GM12878 (cell line): Measurements from ENCODE around the gene FOXO3. TPM values are rescaled to one million over a fixed set of nuclear protein-coding genes. Genes with fewer than 3 reads are reported as not detected.

ENCODE experiments used
- ATAC-seq: fragments of 200-7000 bp; cut with Tn5 transposase; 3 replicates; pipeline ENCODE4 v1.9.1; 2020; ENCODE audit warnings: mild to moderate bottlenecking, moderate library complexity
- BruUV-seq: library from RNA; stranded (reverse); fragments of 400-500 nt; replicated peaks from 2 replicates; lab custom pipeline; 2021; lab: Mats Ljungman, UMichigan
- CTCF ChIA-PET: fragments of 300-600 bp; sonication (Branson Sonifier 250); formaldehyde crosslinking; extraction: SDS; loops from one replicate; lab custom pipeline; 2021; ENCODE audit warnings: inconsistent platforms; lab: Yijun Ruan, JAX
- POLR2A ChIA-PET: fragments of 350-600 bp; formaldehyde crosslinking; extraction: SDS; loops from one replicate; lab custom pipeline; 2021; ENCODE audit warnings: inconsistent platforms; lab: Charles Lee
- RAD21 ChIA-PET: fragments of 300-600 bp; sonication (Branson Sonifier 250); formaldehyde crosslinking; loops from one replicate; lab custom pipeline; 2023; ENCODE audit warnings: antibody characterized with exemption; ENCODE audit not compliant: unreplicated experiment; lab: Charles Lee
- SMC1A ChIA-PET: fragments of 300-600 bp; sonication (Branson Sonifier 250); formaldehyde crosslinking; loops from one replicate; lab custom pipeline; 2023; ENCODE audit not compliant: unreplicated experiment, uncharacterized antibody; lab: Charles Lee
- DNase-seq: peaks from one replicate; pipeline ENCODE4 v3.0.0-alpha.2; 2011; ENCODE audit warnings: low read depth, low spot score
- FAIRE-seq: peaks from 3 replicates; lab custom pipeline; 2011; peaks lifted over from hg19 to GRCh38; lab: Jason Lieb, UNC
- H2AFZ ChIP-seq: 2 replicates; pipeline ENCODE4 v1.6.0; 2011; ENCODE audit warnings: low read depth, low read length, control low read depth; ENCODE audit not compliant: control insufficient read depth
- H3K27ac ChIP-seq: 2 replicates; pipeline ENCODE4 v1.5.1; 2011; ENCODE audit warnings: control low read depth; ENCODE audit not compliant: control insufficient read depth, insufficient read depth
- H3K27me3 ChIP-seq, 2 experiments: replicated peaks in 1 of 2; 2 replicates each; pipeline versions ENCODE4 v1.6.0 to v1.6.1; 2011; ENCODE audit warnings: low read length in 1 of 2; ENCODE audit not compliant: control insufficient read depth in 2 of 2, insufficient read depth in 2 of 2
- H3K36me3 ChIP-seq, 2 experiments: 2 replicates each; pipeline ENCODE4 v1.5.1; 2011; ENCODE audit warnings: low read length in 1 of 2; ENCODE audit not compliant: control insufficient read depth in 2 of 2, insufficient read depth in 2 of 2
- H3K4me1 ChIP-seq: 2 replicates; pipeline ENCODE4 v1.6.1; 2011; ENCODE audit warnings: mild to moderate bottlenecking, low read length, moderate library complexity, mixed read lengths; ENCODE audit not compliant: control insufficient read depth, insufficient read depth
- H3K4me2 ChIP-seq: 2 replicates; pipeline ENCODE4 v1.6.0; 2011; ENCODE audit warnings: control low read depth; ENCODE audit not compliant: control insufficient read depth, insufficient read depth
- H3K4me3 ChIP-seq: fragments of 200-600 bp; sonication (generic); 2 replicates; pipeline ENCODE4 v1.5.1; 2016
- H3K79me2 ChIP-seq: 2 replicates; pipeline ENCODE4 v1.6.0; 2011; ENCODE audit warnings: low read length; ENCODE audit not compliant: control insufficient read depth, insufficient read depth
- H3K9ac ChIP-seq: 2 replicates; pipeline ENCODE4 v1.8.0; 2011; ENCODE audit warnings: low read length, control low read depth, mixed read lengths; ENCODE audit not compliant: control insufficient read depth, insufficient read depth
- H3K9me3 ChIP-seq: replicated peaks from 3 replicates; pipeline ENCODE4 v1.5.1; 2011; ENCODE audit warnings: mild to moderate bottlenecking, low read length; ENCODE audit not compliant: control insufficient read depth, insufficient read depth
- H4K20me1 ChIP-seq: 2 replicates; pipeline ENCODE4 v1.6.0; 2011; ENCODE audit not compliant: control insufficient read depth, insufficient read depth
- ASH2L ChIP-seq: fragments of 300-600, 200-600 bp; sonication (generic); IDR thresholded peaks from 2 replicates; pipeline ENCODE4 v1.6.1; 2017; ENCODE audit warnings: low read depth, mild to moderate bottlenecking, borderline replicate concordance
- CREM ChIP-seq: IDR thresholded peaks from 2 replicates; pipeline ENCODE4 v1.6.1; 2014; ENCODE audit warnings: antibody characterized with exemption, low read depth
- EP300 ChIP-seq, 2 experiments: fragments of 150-350 bp in 1 of 2; IDR thresholded peaks; 2 replicates each; pipeline ENCODE4 v1.6.1; 2011 to 2012; ENCODE audit warnings: low read depth in 2 of 2, low read length in 2 of 2, borderline replicate concordance in 1 of 2, improper control_type of control experiment in 1 of 2, inconsistent platforms in 1 of 2; ENCODE audit not compliant: control insufficient read depth in 1 of 2
- FOS ChIP-seq: IDR thresholded peaks from 3 replicates; pipeline ENCODE4 v1.6.1; 2011; ENCODE audit warnings: borderline replicate concordance; ENCODE audit not compliant: insufficient read length; ENCODE audit errors: extremely low read depth
- IKZF2 ChIP-seq, 2 experiments: fragments of 450-650 bp; IDR thresholded peaks; 2 replicates each; pipeline ENCODE4 v1.6.1; 2017; ENCODE audit warnings: mild to moderate bottlenecking in 2 of 2, moderate library complexity in 2 of 2
- NR2F1 ChIP-seq: fragments of 450-650 bp; conservative IDR thresholded peaks from 2 replicates; pipeline ENCODE4 v1.6.1; 2017; ENCODE audit warnings: mild to moderate bottlenecking
- POLR2A ChIP-seq: IDR thresholded peaks from 2 replicates; pipeline ENCODE4 v1.6.1; 2011; ENCODE audit warnings: low read depth, mild to moderate bottlenecking, low read length
- POLR2AphosphoS2 ChIP-seq: IDR thresholded peaks from 2 replicates; pipeline ENCODE4 v1.6.1; 2011; ENCODE audit warnings: low read depth, mild to moderate bottlenecking, low read length, improper control_type of control experiment, moderate library complexity
- POLR2AphosphoS5 ChIP-seq: IDR thresholded peaks from 2 replicates; pipeline ENCODE4 v1.6.1; 2011; ENCODE audit warnings: mild to moderate bottlenecking, low read length, inconsistent platforms
- RBBP5 ChIP-seq: fragments of 200-600 bp; sonication (generic); conservative IDR thresholded peaks from 2 replicates; pipeline ENCODE4 v1.6.1; 2016
- SIN3A ChIP-seq: IDR thresholded peaks from 2 replicates; pipeline ENCODE4 v1.6.1; 2012; ENCODE audit warnings: low read depth, low read length, improper control_type of control experiment
- SP1 ChIP-seq: IDR thresholded peaks from one replicate; pipeline ENCODE4 v1.6.1; 2011; ENCODE audit warnings: low read depth, low read length
- SPI1 ChIP-seq: IDR thresholded peaks from 2 replicates; pipeline ENCODE4 v1.6.1; 2011; ENCODE audit warnings: low read depth, mild to moderate bottlenecking, low read length, moderate library complexity, borderline replicate concordance; ENCODE audit not compliant: insufficient read depth
- TCF7 ChIP-seq: IDR thresholded peaks from 2 replicates; pipeline ENCODE4 v1.6.1; 2014; ENCODE audit warnings: antibody characterized with exemption, borderline replicate concordance
- USF1 ChIP-seq: IDR thresholded peaks from 2 replicates; pipeline ENCODE4 v1.6.1; 2011; ENCODE audit warnings: borderline replicate concordance, low read depth, mild to moderate bottlenecking, moderate library complexity, mixed read lengths, low read length; ENCODE audit not compliant: insufficient read depth; ENCODE audit errors: extremely low read length
- ZNF24 ChIP-seq: fragments of 450-650 bp; IDR thresholded peaks from 2 replicates; pipeline ENCODE4 v1.6.1; 2017; ENCODE audit warnings: antibody characterized with exemption, mild to moderate bottlenecking
- WGBS: methylation state at CpG from one replicate; pipeline ENCODE4 v1.1.6; 2016; ENCODE audit warnings: low lambda C conversion rate; ENCODE audit not compliant: insufficient replicate concordance, insufficient coverage; ENCODE audit errors: missing lambda C conversion rate; 5-methylcytosine and 5-hydroxymethylcytosine counted together
- in situ Hi-C: fragments of 300-500 bp; cut with MboI; formaldehyde crosslinking; loops from 9 replicates; pipeline ENCODE4 v1.14.3; 2018; ENCODE audit warnings: mixed read lengths
- intact Hi-C: fragments of 100-400 bp; cut with micrococcal nuclease; formaldehyde crosslinking; loops from one replicate; pipeline ENCODE4 v1.14.2; 2022; ENCODE audit not compliant: unreplicated experiment
- polyA plus RNA-seq, 11 experiments: library from polyadenylated mRNA; depleted of rRNA in 4 of 11; unstranded in 6 of 11; stranded (reverse) in 5 of 11; fragments of >200 nt; fragmentation: Nextera tagmentation in 4 of 11; fragmentation: Illumina TruSeq in 1 of 11; extraction: Ambion mirVana in 4 of 11; extraction: Trizol in 1 of 11; gene quantifications; 1 replicate in 1 of 11; 2 replicates in 10 of 11; pipeline versions ENCODE4 v1.2.1 to v1.2.3, GENCODE V29; 2011 to 2016; ENCODE audit warnings: inconsistent platforms in 2 of 11, missing spikeins in 2 of 11, low read depth in 1 of 11
- total RNA-seq, 4 experiments: library from RNA; depleted of rRNA in 3 of 4; stranded (reverse); fragments of >200 nt in 3 of 4; fragmentation: Illumina TruSeq in 1 of 4; extraction: Trizol in 1 of 4; gene quantifications; 2 replicates each; pipeline versions ENCODE4 v1.2.1 to v1.2.3, GENCODE V29; 2013 to 2021
- TF ChIP-seq, protein P1 (sequence below): IDR thresholded peaks from 2 replicates; pipeline ENCODE4 v1.6.1; 2011; ENCODE audit warnings: low read depth, mild to moderate bottlenecking, low read length, moderate library complexity, borderline replicate concordance; ENCODE audit errors: extremely low read depth

The FOXO3 gene
- total and polyA plus RNA-seq, 10 of the 15 experiments (the other 5 are each of a cell fraction or from before 2014, with no cell fraction given): 0.82 to 4.5 (median 1.7) TPM

DNA sequence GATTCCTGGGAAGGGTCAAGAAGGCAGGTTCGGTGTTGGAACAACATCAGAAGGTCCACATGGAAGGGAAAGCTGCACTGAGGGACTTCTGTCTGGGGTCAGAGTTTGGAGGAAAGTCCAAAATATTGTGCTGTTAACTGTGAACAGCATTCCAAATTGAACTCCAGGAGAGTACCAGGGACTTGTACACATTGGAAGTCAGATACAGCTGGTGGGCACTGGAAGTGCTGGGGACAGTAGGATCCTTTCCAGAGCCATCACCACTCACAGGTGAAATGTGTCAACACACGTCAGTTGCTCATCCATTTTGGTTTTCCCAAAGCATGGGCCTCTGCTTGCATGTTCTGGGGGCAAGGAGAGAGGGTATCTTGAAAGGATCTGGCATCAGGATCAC is 18.6 kb downstream of the FOXO3 start:
- no peak overlapping the region for H3K9ac ChIP-seq
- H3K9me3 ChIP-seq: no peaks in the 10 kb centered on the region
- no peak overlapping the region for H3K27ac ChIP-seq
- no TSS peak for BruUV-seq
- no peak overlapping the region for H3K4me2 ChIP-seq
- DNase-seq (no peak), ATAC-seq (no peak), FAIRE-seq (no peak)
- ChIA-PET RAD21 (no interaction called here), CTCF (no interaction called here), POLR2A (no interaction called here), SMC1A (no interaction called here)
- H4K20me1 ChIP-seq: no peaks in the 10 kb centered on the region
- H2AFZ ChIP-seq: no peak overlapping the region
- no peak overlapping the region for H3K4me3 ChIP-seq
- intact Hi-C loops (no loop called here), in situ Hi-C loops (no loop called here)
- no peaks in the 10 kb centered on the region for H3K27me3 ChIP-seq
- WGBS: 84% methylated on average over 2 of the region's 2 CpGs
- no peak for TF ChIP-seq TCF7
- TF ChIP-seq SP1: no peak
- no peak for TF ChIP-seq NR2F1
- no peak for TF ChIP-seq RBBP5
- TF ChIP-seq EP300 (IDR thresholded peaks at IDR 0.05; ENCODE audit: borderline replicate concordance in 1 of 2, control insufficient read depth in 1 of 2, low read depth in 2 of 2, low read length in 2 of 2): no peak
- no peak for TF ChIP-seq IKZF2 (IDR thresholded peaks at IDR 0.05)
- no peak for TF ChIP-seq SPI1
- no peak for TF ChIP-seq USF1
- no peak for TF ChIP-seq ASH2L
- TF ChIP-seq, protein P1, sequence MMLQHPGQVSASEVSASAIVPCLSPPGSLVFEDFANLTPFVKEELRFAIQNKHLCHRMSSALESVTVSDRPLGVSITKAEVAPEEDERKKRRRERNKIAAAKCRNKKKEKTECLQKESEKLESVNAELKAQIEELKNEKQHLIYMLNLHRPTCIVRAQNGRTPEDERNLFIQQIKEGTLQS: no peak
- no peak for TF ChIP-seq POLR2AphosphoS5
- no peak for TF ChIP-seq FOS
- no peak for TF ChIP-seq POLR2AphosphoS2
- TF ChIP-seq SIN3A: no peak
- no peak for TF ChIP-seq POLR2A
- no peak for TF ChIP-seq ZNF24
- TF ChIP-seq CREM: no peak
- no peaks in the 10 kb centered on the region for H3K4me1 ChIP-seq
- H3K36me3 ChIP-seq: no peaks in the 10 kb centered on the region
- H3K79me2 ChIP-seq: peaks cover 11% of the 10 kb centered on the region
